HG02970 (cell line): ENCODE measurements around the gene ACSBG1.

Experiments
- ATAC-seq: cut with Tn5 transposase; IDR thresholded peaks from one replicate; pipeline ENCODE4 v1.9.1; 2021; ENCODE audit warnings: mild to moderate bottlenecking, moderate library complexity, moderate number of reproducible peaks; ENCODE audit not compliant: unreplicated experiment, low FRiP score

ACSBG1 gene

GRCh38 chr15:78205856-78206255, 28.5 kb downstream of the ACSBG1 start:
- no peak for ATAC-seq

GRCh38 chr15:78205337-78205736, 29.0 kb downstream of the ACSBG1 start:
- no peak for ATAC-seq

GRCh38 chr15:78204351-78205309, 29.7 kb downstream of the ACSBG1 start:
- ATAC-seq = no peak

- ATAC-seq = no peak
These were observed 30.8 kb downstream of the ACSBG1 start for GRCh38 chr15:78203346-78204225.

- no peak for ATAC-seq
These were observed 32.8 kb downstream of the ACSBG1 start for GRCh38 chr15:78201281-78202190.

GRCh38 chr15:78200276-78200930, 34.0 kb downstream of the ACSBG1 start:
- ATAC-seq = no peak

- no peak for ATAC-seq
These were observed 36.7 kb downstream of the ACSBG1 start for GRCh38 chr15:78197632-78198031.

- no peak for ATAC-seq
These were observed 38.6 kb downstream of the ACSBG1 start for GRCh38 chr15:78195735-78196201.

- ATAC-seq = no peak
These were observed 39.8 kb downstream of the ACSBG1 start for GRCh38 chr15:78194568-78194925.

GRCh38 chr15:78193731-78194567, 40.4 kb downstream of the ACSBG1 start:
- ATAC-seq = no peak

- no peak for ATAC-seq
These were observed 41.4 kb downstream of the ACSBG1 start for GRCh38 chr15:78192826-78193594.

GRCh38 chr15:78182821-78183220, 51.5 kb downstream of the ACSBG1 start:
- ATAC-seq = no peak

- ATAC-seq = no peak
These were observed 52.0 kb downstream of the ACSBG1 start for GRCh38 chr15:78182336-78182700.

GRCh38 chr15:78179906-78180305, 54.5 kb downstream of the ACSBG1 start:
- no peak for ATAC-seq

GRCh38 chr15:78179286-78179840, 55.0 kb downstream of the ACSBG1 start:
- no peak for ATAC-seq

- ATAC-seq = no peak
These were observed 56.3 kb downstream of the ACSBG1 start for GRCh38 chr15:78178064-78178463.

- ATAC-seq = no peak
These were observed 56.9 kb downstream of the ACSBG1 start for GRCh38 chr15:78177447-78177873.

- no peak for ATAC-seq
These were observed 59.0 kb downstream of the ACSBG1 start for GRCh38 chr15:78175330-78175729.
